Measurements from ENCODE around the gene MAGED1. TPM values are rescaled to one million over a fixed set of nuclear protein-coding genes. Genes with fewer than 3 reads are reported as not detected.
A peak's percentile ranks its signal among the peaks of the same experiment; 100 is the strongest.

MAGED1 gene
- total and polyA plus RNA-seq, 7 donors = 15.2 to 78.1 (median 17.9) TPM

DNA sequence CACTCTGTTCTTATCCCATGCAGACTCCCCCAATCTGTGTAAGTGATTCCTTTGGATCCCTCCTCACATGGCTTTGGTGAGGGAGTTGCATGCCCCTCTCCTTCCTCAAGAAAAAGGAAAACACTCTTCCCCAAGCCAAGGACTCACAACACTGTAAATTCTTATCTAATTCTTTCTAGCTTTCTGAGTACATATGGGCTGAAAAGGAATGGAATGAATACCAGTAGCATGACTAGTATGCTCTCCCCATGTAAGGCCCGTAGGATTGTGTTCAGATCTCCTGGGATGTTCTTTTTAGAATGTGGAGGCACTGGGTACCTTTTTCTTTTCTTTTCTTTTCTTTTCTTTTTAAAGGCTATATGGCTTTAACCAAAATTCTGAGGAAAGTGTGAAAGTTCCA lies 17.0 kb upstream of the MAGED1 start:
- DNase-seq (no peak), ATAC-seq (no peak)
- 74 to 100% (median 96%) methylated on average over 1 of the region's 1 CpG for WGBS, 3 donors
- H3K9me3 ChIP-seq = no peaks in the 10 kb centered on the region
- intact Hi-C loops (cut with DNase I) = no loop called here
- no peaks in the 10 kb centered on the region for H3K36me3 ChIP-seq (ENCODE audit: insufficient read depth in 1 of 2, low read depth in 1 of 2)
- H3K4me3 ChIP-seq = no peak overlapping the region
- H3K27me3 ChIP-seq (ENCODE audit: insufficient read depth in 3 of 3, low read length in 2 of 3) = peaks cover 0 to 8% (median 0%) of the 10 kb centered on the region in 3 donors
- H3K27ac ChIP-seq = no peak overlapping the region
- H3K4me1 ChIP-seq = no peaks in the 10 kb centered on the region
- TF ChIP-seq, protein P1, sequence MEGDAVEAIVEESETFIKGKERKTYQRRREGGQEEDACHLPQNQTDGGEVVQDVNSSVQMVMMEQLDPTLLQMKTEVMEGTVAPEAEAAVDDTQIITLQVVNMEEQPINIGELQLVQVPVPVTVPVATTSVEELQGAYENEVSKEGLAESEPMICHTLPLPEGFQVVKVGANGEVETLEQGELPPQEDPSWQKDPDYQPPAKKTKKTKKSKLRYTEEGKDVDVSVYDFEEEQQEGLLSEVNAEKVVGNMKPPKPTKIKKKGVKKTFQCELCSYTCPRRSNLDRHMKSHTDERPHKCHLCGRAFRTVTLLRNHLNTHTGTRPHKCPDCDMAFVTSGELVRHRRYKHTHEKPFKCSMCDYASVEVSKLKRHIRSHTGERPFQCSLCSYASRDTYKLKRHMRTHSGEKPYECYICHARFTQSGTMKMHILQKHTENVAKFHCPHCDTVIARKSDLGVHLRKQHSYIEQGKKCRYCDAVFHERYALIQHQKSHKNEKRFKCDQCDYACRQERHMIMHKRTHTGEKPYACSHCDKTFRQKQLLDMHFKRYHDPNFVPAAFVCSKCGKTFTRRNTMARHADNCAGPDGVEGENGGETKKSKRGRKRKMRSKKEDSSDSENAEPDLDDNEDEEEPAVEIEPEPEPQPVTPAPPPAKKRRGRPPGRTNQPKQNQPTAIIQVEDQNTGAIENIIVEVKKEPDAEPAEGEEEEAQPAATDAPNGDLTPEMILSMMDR (IDR thresholded peaks at IDR 0.05) = no peak

DNA sequence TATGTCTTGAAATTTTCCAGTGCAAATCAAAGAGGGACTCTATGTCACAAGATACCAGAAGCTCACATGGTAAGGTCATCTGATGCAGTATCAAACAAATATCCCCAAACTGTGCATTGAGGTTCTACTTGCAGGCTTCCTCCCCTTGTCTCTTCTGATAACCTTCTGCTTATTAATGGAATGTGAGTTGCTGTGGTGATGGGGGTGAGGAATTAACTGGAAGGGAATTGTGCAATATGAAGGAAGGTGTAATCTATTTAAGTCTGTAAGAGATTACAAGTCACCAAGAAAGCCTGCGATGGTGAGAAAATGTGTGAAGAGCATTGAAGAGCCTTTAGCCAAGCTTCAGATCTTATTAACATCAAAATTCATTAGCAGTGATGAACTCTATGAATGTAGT lies 15.4 kb upstream of the MAGED1 start:
- Histone ChIP-seq H3K4me3 (no peak overlapping the region), H3K4me1 (no peaks in the 10 kb centered on the region), H3K27me3 (ENCODE audit: insufficient read depth in 3 of 3, low read length in 2 of 3) (peaks cover 0 to 8% (median 0%) of the 10 kb centered on the region in 3 donors), H3K9me3 (no peaks in the 10 kb centered on the region), H3K27ac (no peak overlapping the region), H3K36me3 (ENCODE audit: insufficient read depth in 1 of 2, low read depth in 1 of 2) (no peaks in the 10 kb centered on the region)
- intact Hi-C loops (cut with DNase I) = no loop called here
- TF ChIP-seq, protein P1 (IDR thresholded peaks at IDR 0.05) = no peak
- ATAC-seq = no peak
- no peak for DNase-seq
- WGBS, 3 donors = 97 to 100% (median 98%) methylated on average over 1 of the region's 1 CpG

DNA sequence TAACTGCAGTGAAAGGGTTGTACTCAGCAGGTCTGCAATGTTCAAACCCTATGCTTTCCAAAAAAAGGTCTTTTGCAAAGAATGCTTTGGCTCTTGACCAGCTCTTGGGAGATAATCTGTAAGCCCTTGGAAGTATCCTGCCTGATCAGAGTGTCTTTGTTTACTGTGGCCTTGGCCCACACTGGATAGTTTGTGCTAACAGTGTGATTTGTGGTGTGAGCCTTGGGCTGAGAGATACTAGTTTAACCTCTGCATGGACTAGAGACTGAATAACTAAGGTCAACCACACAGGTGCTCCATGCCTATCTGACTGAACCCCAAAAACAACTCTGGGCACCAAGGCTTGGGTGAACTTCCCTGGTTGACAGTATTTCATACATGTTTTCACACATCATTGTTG lies 3.6 kb upstream of the MAGED1 start:
- H3K36me3 ChIP-seq (ENCODE audit: insufficient read depth in 1 of 2, low read depth in 1 of 2) = no peaks in the 10 kb centered on the region
- TF ChIP-seq, protein P1 (IDR thresholded peaks at IDR 0.05) = no peak
- DNase-seq = no peak
- no peak overlapping the region for H3K27ac ChIP-seq
- no peaks in the 10 kb centered on the region for H3K9me3 ChIP-seq
- no peak overlapping the region for H3K4me3 ChIP-seq
- H3K4me1 ChIP-seq = no peaks in the 10 kb centered on the region
- intact Hi-C loops (cut with DNase I) = no loop called here
- no peak for ATAC-seq
- H3K27me3 ChIP-seq (ENCODE audit: insufficient read depth in 3 of 3, low read length in 2 of 3) = peaks cover 0 to 8% (median 0%) of the 10 kb centered on the region in 3 donors

DNA sequence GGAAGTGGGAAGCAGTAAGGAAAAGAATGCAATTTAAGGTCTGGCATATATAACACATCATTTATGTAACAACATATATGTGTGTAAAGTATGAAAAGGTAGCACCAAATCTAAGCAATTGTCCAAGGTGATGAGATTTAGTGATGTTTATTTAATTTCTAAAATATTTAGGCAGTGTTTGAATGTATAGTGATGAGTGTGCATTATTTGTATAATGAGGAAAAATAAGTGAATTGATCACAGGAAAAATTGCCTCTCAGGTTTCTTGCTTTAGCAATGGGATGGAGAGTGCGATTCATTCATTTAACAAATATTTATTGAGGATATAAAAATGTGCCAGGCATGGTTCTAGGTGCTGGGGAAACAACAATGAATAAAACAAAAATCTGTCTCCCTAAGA lies 2.2 kb upstream of the MAGED1 start:
- H3K36me3 ChIP-seq (ENCODE audit: insufficient read depth in 1 of 2, low read depth in 1 of 2) = no peaks in the 10 kb centered on the region
- TF ChIP-seq, protein P1 (IDR thresholded peaks at IDR 0.05) = no peak
- H3K4me3 ChIP-seq = no peak overlapping the region
- ATAC-seq (no peak), DNase-seq (no peak)
- H3K4me1 ChIP-seq = no peaks in the 10 kb centered on the region
- H3K27ac ChIP-seq = no peak overlapping the region
- 74 to 76% (median 75%) methylated on average over 1 of the region's 1 CpG for WGBS, 3 donors
- H3K27me3 ChIP-seq (ENCODE audit: insufficient read depth in 3 of 3, low read length in 2 of 3) = peaks cover 0 to 8% (median 0%) of the 10 kb centered on the region in 3 donors
- intact Hi-C loops (cut with DNase I) = no loop called here
- H3K9me3 ChIP-seq = no peaks in the 10 kb centered on the region

DNA sequence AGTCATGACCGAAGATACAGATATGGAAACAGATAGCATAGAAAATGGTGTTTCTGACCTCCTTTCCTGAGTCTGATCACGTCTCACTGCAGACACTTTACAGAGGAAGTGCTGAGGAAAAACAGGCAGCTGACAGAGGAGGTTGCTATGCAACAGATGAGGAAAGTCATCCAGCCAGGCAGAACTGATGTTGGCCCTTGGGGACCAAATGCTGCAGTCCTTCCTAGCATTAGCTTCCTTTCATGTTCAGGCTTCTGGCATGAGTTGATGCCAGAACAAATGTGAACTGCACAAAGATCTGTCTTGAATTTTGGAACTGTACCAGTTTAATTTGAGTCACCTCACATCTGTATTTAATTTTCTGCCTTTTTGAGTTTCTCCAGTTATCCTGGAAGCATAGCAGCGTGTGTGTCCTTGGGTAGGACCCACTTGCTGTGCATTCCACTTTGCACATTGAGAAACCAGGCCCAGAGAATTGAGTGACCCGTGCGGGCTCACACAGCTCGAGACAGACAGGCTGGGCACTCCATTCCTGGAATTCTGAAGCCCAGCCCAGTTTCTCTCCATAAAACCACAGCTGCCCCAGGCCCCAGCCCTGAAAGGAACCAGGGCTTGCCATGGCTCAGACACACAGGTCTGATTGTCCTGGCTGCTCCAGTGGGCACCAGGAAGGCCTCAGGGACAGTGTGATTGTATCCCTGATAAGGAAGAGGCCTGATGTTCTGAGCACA lies 1.4 kb upstream of the MAGED1 start:
- peak; percentile 33 to 67 for DNase-seq

More for the DNA sequence above, 1.4 kb upstream of the MAGED1 start:
- H3K27me3 ChIP-seq (ENCODE audit: insufficient read depth in 3 of 3, low read length in 2 of 3) = peaks cover 0 to 8% (median 0%) of the 10 kb centered on the region in 3 donors
- peak in 3 of 4 donors; percentile 15 to 23 (median 20) for ATAC-seq
- no peak overlapping the region for H3K4me3 ChIP-seq
- H3K36me3 ChIP-seq (ENCODE audit: insufficient read depth in 1 of 2, low read depth in 1 of 2) = peaks cover 0 to 1% of the 10 kb centered on the region in 2 donors
- no peaks in the 10 kb centered on the region for H3K9me3 ChIP-seq
- intact Hi-C loops (cut with DNase I) = no loop called here
- H3K4me1 ChIP-seq = no peaks in the 10 kb centered on the region
- WGBS, 3 donors = 17 to 35% (median 28%) methylated on average over 6 of the region's 6 CpGs
- no peak overlapping the region for H3K27ac ChIP-seq
- TF ChIP-seq, protein P1 (IDR thresholded peaks at IDR 0.05) = no peak

All from psoas muscle (tissue), 8 donors.